Measurements from ENCODE around the gene STON1.
"Not testable (repeated sequence)": the region's sequence is repeated elsewhere in the genome, so short reads cannot be mapped to it uniquely, and the experiment has no call there.

STON1 gene

DNA sequence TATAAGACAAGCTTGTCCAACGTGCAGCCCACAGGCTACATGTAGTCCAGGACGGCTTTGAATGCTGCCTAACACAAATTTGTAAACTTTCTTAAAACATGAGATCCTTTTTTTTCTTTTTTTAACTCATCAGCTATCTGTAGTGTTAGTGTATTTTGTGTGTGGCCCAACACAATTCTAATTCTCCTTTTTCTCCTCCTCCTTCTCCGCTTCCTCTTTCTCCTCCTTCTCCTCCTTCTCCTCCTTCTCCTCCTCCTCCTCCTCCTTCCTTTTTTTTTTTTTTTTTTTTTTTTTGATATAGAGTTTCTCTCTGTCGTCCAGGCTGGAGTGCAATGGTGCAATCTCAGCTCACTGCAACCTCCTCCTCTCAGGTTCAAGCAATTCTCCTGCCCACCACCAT lies 48.4 kb downstream of the STON1 start:
- DNase-seq = no peak

DNA sequence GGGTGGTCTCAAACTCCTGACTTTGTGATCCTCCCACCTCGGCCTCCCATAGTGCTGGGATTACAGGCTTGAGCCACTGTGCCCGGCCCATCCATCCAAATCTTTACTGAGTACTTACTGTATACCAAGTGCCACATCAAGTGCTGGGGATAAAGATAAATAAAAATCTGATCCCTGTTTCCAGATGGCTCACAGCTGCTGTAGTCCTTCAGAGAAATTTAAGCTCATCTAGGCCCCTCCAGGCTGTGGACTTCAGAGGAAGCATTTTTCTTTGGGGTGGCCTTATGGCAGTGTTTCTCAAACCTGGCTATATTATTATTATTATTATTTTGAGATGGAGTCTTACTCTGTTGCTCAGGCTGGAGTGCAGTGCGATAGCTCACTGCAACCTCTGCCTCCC lies 54.0 kb downstream of the STON1 start:
- no peak for DNase-seq

DNA sequence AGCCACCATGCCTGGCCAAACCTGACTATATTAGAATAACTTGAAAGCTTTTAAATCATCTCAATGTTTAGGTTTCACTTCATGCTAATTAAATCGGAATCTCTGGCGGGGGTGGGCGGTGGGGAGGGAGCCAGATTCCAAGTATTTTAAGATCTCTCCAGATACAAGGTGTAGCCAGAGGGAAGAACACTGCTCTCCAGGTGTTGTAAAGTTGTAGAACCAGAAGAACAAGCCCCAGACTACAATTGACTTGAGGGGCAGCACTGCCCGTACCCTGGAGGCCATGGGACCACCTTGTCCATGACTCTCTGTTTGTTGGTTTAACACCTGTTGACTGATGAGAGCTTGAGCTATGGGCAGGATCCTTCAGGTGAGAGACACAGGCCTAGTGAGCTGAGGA lies 54.6 kb downstream of the STON1 start:
- DNase-seq = no peak

DNA sequence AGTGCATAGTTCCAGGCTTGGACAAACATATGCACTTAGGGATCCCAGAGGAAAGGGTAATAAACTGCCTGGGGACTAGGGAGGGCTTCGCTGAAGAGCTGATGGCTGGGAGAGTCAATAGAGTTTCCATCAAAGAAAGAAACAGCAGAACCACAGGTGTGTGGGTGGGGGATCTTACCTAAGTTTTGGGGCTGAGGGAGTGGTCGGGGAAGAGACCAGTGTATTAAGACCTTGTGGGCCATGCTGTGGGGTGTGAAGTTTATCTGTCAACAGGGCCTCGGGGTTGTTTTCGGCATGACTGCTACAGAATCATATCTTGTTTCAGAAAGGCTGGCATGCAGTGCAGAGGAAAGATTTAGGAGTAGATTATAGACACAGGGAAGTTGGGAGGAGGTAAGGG lies 56.5 kb downstream of the STON1 start:
- DNase-seq = no peak

DNA sequence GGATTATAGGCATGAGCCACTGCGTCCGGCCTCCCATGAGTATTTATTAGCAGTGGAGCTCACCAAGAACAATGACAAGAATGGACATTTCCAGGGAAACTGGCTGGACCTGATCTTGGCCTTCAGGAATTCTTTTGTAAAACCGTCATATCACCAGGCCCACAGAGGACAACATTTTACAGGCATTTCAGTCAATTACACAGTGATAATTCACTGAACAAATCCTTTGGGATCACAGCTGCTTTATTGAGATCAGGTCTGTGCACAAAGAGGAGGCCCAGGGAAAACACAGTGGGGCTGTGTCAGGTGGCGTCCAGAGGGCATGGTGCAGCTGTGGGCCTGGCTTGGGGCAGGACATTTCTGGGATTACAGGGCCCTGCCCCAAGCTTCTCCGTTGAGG lies 57.6 kb downstream of the STON1 start:
- DNase-seq = no peak

DNA sequence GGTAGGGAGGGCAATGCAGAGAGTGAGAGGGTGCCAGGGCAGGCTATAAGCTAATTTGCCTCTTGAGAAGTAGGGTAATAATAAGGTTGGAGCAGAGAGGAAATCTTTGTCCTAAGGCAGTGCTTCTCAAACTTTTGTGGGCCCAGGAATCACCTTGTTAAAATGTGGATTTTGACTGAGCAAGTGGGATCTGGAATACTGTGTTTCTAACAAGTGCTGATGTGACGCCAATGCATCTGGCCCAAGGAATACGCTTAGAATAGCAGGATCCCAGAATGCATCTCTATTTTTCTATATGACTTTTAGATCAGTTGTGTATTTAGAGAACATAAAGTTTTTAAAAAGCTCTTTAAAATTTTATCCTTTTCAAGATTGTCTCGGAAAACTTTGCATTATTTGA lies 58.0 kb downstream of the STON1 start:
- no peak for DNase-seq

DNA sequence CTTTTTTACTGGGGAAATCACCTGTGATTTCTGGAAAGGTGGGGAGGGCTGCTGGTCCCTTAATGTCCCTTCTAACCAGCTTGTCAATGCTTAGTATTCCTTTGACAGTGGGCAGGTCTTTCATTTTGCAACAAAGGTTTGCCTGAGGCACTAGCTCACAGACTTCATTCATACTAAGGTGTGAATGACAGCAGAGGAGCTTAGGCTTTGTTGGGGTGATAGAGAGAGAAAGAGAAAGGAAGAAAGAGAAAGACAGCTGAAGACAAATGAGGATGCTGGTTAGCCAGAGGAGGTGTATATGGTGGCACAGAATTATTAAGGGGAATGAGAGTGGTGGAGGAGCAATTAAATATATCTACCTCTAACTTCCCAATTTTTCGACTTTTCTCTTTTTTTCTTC lies 58.8 kb downstream of the STON1 start:
- DNase-seq = no peak

DNA sequence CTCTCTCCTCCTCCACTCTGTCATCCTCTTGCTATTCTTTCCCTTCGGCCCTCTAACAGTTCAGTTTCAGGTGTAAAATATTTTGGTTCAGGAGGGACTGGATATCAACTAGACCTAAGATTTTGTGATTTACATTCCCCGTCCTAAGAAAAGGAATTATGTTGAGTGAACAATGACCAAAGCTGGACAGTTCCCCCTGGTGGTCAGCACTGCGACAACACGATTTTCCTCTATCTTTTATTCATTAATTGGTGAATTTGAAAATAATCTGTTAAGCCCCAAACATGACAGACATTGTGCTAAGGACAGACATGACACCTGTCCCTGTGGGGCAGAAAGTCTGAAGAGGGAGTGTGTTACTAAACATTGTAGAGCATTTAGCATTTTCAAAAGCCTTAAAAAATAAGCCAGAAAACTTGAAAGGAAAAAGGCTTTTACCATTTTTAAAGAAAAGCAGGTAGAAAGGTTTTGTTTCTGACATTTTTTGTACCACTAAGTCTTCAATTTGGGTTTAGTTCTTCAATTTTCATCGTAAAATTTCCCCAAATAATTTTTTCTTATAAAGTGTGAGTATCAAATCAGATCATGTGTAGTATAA lies 59.3 kb downstream of the STON1 start:
- DNase-seq = peak; percentile 40 to 62

DNA sequence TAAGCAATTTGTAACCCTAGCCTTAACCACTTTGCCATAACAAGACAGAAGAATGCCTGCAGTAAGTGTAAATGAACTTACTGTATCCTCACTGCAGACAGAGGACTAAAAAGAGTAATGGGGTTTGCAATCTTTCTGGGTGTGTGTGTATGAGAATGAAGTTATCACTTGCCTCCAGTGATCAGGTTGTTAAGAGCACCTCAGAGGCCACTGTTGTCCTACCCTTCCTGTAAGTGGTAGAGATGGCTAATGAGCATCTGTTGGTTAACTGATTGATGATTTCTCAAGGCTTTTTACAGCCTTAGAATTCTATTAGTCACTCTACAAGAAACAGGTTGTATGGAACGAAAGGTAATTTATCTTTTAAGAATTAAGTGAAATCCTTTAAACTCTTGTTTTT lies 60.1 kb downstream of the STON1 start:
- DNase-seq = no peak

DNA sequence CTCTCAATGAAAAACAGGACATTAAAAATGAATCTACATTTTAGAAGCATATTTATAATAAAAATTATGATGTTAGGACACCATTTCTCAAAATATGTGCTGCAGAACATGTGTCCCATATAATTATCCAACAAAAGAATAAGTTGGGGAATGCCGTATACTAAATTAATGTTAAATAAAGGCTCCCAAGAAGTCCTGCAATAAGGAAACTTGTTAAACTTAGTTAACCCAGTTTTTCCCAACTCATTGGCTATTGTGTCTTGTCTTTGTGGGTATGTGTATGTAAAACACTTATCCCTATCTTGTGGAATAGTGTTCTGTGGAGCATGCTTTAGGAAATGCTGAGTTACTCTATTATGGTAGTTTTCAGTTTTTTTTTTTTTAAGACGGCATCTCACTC lies 62.1 kb downstream of the STON1 start:
- no peak for DNase-seq

DNA sequence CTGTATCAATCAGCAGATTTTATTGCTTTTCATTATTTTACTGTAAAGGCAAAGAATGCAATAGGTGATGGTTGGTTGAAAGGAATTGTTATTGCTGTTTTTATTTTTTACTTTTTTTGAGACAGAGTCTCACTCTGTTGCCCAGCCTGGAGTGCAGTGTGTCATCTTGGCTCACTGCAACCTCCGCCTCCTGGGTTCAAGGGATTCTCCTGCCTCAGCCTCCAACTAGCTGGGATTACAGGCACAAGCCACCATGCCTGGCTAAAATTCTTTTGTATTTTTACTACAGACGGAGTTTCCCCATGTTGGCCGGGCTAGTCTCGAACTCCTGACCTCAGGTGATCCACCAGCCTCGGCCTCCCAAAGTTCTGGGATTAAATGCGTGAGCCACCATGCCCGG lies 66.8 kb downstream of the STON1 start:
- DNase-seq = not testable (repeated sequence)

DNA sequence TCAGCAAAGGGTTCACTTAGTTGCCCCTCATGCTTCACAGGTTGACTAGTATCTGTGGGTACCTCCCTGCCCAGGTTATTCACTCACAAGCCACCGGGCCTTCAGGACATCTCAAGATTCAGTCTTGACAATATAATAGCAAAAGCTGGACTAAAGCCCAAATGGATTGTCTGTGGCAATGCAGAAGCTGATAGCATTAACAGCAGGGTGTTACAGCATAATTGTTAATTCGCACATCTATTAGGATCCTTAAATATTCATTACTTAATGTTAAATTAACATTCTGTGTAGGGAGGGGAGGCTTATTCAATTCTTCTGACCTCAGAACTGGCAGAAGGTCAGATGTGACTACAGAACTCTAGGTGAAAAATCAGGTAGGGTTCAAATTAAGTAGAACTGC lies 67.5 kb downstream of the STON1 start:
- no peak for DNase-seq

DNA sequence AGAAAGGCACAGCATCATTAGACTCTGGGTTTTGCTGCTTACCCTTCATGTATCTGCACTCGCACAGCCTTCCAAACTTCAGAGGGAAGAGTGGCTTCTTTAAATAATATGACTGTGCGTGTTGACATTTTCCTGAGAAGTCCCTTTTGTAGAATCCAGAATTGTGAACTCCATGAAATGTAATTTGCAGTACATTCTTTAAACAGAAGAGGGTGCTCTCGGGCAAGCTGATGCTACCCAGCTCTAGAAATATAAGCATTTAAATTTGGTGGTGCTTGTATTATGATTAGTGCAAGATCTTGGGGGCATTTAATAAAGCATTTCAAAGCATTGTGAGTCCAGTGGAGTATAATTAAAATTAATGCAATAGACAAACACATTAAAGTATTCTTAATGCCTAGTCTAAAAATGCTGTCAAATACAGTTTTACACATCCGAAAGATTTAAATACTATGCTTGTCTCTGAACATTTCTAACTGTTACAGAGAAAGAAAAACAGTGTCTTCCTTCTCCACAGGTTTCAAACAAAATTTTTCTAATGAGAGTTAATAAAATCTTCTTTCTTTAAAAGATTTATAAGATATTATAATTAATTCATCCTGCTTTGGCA lies 70.4 kb downstream of the STON1 start:
- DNase-seq = peak; percentile 41 to 53

DNA sequence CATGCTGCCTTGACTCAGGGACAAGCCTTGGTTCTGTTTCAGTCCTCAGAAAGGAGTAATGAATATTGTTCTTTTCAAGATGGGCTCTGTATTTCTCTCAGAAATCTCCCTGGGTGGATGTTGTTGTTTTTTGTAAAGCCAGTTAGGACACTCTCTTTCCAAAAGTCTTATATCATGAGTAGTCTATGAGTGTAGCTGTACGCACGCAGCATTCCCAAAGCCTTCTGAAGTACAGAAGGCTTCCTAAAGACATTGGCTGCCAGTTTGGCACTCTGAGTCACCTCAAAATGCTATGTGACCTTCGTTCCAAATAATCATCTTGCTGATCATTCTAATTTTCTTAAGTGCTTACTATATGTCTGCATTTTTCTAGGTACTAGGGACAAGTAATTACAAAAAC lies 71.0 kb downstream of the STON1 start:
- no peak for DNase-seq

DNA sequence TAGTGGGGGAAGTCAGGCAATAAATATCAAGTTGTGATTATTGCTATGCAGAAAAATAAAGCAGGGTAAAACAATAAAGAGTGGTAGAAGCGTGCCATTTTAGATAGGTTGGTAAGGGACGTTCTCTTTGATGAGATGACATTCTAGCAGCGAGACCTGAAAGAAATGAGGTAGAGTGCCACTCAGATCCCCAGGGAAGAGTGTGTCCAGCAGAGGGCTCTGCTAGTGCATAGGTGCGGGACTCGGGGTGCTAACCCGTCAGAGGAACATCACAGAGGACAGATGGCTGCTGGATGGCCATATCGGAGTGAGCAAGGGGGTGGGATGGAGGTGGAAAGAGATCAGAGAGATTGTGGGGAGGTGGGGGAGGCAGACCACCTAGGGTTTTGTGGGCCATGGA lies 71.4 kb downstream of the STON1 start:
- peak; percentile 6 to 15 for DNase-seq

DNA sequence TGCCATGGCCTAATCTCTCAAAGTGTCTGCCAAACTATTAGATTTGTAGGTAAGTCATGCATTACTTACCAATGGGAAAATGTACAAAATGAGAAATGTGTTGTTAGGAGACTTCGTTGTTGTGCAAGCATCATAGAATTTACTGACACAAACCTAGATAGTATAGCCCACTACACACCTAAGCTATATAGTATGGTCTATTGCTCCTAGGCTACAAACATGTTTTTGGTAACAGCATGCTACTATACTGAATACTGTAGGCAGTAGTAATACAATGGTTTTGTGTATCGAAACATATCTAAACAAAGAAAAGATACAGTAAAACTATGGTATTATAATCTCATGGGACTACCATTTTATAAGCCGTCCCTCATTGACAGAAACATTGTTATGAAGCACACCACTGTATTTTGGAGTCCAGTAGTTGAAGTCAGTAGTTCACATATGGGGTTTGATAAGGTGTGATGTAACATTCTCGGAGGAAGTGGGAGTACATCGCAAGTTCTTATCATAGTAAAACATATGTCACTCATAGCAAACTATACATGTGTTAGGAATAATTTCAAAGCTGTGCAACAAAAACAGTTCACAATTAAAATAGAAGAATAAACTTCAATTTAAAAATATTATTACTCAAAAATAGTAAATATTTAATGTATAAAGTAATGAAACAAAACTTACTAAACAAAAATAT lies 75.7 kb downstream of the STON1 start:
- DNase-seq = no peak

DNA sequence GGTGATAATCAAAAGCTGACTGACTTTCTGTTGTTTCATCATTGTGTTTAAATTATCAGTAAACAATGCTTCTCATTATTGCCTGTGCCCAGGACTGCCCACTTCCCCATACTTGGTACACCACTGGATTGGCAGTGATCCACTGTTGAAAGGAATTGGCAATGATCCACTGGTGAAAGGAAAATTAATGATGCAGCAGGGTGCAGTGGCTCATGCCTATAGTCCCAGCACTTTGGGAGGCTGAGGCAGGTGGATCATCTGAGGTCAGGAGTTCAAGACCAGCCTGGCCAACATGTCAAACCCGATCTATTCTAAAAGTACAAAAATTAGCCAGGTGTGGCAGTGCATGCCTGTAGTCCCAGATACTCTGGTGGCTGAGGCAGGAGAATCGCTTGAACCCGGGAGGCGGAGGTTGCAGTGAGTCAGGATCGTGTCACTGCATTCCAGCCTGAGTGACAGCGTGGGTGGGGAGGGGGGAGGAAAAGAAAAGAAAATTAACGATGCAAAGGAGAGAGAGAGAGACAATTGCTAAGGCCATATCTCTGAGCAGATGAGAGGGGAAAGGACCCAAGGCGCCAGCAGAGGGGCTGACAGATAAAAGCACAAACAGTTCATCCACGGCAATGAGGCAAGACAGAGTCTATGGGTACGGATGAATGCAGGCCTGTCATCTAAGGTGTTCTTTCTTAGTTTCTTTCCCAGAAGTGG lies 77.5 kb downstream of the STON1 start:
- no peak for DNase-seq

DNA sequence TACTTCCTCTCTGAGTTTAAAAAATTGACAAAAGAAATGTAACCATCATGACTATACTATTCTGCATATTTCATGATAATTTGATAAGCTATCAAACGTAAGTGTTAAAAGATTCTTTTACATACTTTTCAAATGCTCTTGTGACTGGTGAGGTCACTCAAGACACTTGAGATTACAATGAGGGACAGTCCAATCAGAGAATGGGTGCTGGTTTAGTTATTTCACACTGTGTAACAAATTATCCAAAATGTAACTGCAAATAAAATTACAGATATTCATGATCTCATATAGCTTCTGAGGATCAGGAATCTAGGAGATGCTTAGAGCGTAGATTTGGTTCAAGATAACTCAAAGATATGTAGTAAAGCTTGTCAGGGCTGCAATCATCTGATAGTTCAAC lies 83.3 kb downstream of the STON1 start:
- DNase-seq = no peak

DNA sequence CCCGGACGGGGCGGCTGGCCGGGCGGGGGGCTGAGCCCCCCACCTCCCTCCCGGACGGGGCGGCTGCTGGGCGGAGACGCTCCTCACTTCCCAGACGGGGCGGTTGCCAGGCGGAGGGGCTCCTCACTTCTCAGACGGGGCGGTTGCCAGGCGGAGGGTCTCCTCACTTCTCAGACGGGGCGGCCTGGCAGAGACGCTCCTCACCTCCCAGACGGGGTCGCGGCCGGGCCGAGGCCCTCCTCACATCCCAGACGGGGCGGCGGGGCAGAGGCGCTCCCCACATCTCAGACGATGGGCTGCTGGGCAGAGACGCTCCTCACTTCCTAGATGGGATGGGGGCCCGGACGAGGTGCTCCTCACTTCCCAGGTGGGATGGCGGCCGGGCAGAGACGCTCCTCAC lies 84.6 kb downstream of the STON1 start:
- DNase-seq = not testable (repeated sequence)

DNA sequence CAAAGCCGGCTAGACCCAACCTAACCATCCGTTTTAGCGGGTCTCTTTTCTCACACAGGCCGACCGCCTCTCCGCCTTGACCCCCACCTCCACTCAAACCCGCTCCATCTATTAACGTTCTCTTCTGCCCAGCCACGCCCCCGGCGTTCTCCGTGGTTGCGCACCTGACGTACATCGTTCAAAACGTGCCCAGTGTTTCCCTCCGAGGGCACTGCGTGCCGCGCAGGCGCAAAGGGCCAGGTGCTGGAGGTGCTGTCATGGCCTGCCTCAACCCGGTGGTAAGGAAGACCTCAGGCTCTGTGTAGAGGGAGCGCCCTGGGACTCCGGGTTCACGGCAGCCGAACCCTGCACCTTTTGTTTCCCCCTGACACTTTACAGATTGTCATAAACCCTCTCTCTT lies 87.7 kb downstream of the STON1 start, which contains the start of gene GTF2A1L:
GTF2A1L (plus strand) TSS at position 239 of the 400 bp plus-strand sequence; CDS start at position 258, 19 bp downstream.
- DNase-seq = no peak

DNA sequence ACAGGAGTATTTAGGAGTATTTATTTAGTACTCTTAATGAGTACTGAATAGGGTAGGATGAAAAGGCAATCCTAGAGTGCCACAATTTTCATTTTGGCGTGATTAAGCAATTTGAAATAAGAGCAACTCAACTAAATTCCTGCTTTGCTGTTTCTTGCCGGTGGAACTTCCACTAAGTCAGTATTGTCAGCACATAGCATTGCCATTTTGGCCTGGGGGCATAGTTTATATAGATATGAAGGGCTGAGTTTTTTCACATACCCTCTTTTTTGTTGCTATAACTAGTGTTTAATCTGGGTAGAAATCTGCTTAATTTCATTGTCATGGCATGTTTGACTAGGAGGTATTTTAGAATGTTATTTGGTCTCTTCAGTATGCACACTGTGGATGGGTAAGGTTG lies 89.6 kb downstream of the STON1 start:
- no peak for DNase-seq

DNA sequence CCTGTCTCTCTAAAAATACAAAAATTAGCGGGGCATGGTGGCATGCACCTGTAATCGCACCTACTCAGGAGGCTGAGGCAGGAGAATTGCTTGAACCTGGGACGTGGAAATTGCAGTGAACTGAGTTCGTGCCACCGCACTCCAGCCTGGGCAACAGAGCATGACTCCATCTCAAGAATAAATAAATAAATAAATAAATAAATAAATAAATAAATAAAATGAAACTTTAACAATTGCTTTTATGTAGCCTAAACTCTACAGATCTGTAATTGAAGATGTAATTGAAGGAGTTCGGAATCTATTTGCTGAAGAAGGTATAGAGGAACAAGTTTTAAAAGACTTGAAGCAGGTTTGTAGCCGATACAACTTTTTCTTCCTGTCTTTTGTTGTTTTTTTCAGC lies 90.7 kb downstream of the STON1 start:
- DNase-seq = no peak

DNA sequence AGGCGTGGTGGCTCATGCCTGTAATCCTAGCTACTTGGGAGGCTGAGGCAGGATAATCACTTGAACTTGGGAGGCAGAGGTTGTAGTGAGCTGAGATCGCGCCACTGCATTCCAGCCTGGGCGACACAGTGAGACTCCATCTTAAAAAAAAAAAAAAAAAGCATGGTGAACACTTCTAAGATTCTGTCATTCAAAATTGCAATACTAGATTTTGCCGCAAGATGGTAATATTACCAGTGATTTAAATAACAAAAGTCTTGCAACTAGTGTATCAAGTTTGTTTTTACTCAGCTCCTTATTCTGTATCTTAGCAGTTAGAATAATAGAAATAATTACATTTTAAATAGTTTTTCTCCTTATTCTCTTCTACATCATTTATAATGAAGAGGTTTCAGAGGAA lies 92.7 kb downstream of the STON1 start:
- not testable (repeated sequence) for DNase-seq

DNA sequence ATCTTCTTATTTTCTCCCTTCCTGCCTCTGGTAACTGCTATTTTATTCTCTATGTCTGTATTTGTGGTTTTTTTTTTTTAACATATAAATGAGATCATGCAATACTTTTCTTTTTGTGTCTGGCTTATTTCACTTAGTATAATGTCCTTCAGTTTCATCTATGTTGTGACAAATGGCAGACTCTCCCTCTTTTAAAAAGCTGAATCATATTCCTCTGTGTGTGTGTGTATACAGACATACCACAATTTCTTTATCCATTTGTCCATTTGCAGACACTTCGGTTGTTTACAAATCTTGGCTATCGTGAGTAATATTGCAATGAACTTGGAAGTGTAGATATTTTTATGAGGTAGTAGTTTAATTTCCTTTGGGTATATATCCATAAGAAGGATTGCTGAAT lies 94.7 kb downstream of the STON1 start:
- no peak for DNase-seq
